Gastroesophageal sphincter (tissue), 3 donors: Measurements from ENCODE around the gene SMARCA4.

ENCODE experiments used
- CTCF ChIP-seq, 4 experiments: fragments of 200-600 bp in 2 of 4; fragments of 450-650 bp in 2 of 4; sonication (generic) in 1 of 4; IDR thresholded peaks; one replicate each; pipeline ENCODE4 v1.5.1; 2017 to 2019; ENCODE audit warnings: antibody characterized with exemption in 4 of 4, mild to moderate bottlenecking in 2 of 4, moderate library complexity in 2 of 4
- EP300 ChIP-seq: sonication (generic); formaldehyde crosslinking; IDR thresholded peaks from one replicate; pipeline ENCODE4 v1.6.1; 2017; ENCODE audit warnings: antibody characterized with exemption, mild to moderate bottlenecking
- POLR2A ChIP-seq, 2 donors: fragments of 450-650 bp; IDR thresholded peaks; one replicate each; pipeline ENCODE4 v1.6.1; 2017; ENCODE audit warnings: antibody characterized with exemption in 2 of 2, mild to moderate bottlenecking in 2 of 2, moderate library complexity in 1 of 2
- POLR2AphosphoS5 ChIP-seq: sonication (generic); formaldehyde crosslinking; IDR thresholded peaks from one replicate; pipeline ENCODE4 v1.6.1; 2017; ENCODE audit warnings: antibody characterized with exemption

- no peak for TF ChIP-seq POLR2A (IDR thresholded peaks at IDR 0.05)
- no peak for TF ChIP-seq CTCF (IDR thresholded peaks at IDR 0.05)
- TF ChIP-seq POLR2AphosphoS5 = no peak
- no peak for TF ChIP-seq EP300
Observed at GRCh38 chr19:10952809-10953208, 8.0 kb upstream of the SMARCA4 start.
